Upper lobe of left lung (tissue), 4 donors: Measurements from ENCODE around the gene BPGM.

Source experiments
- EP300 ChIP-seq, 4 donors: sonication (generic); formaldehyde crosslinking; IDR thresholded peaks; one replicate each; pipeline ENCODE4 v1.5.1; 2017; ENCODE audit warnings: antibody characterized with exemption in 4 of 4, control low read depth in 2 of 4
- POLR2AphosphoS5 ChIP-seq, 2 donors: sonication (generic); formaldehyde crosslinking; IDR thresholded peaks; one replicate each; pipeline ENCODE4 v1.5.1; 2017; ENCODE audit warnings: antibody characterized with exemption in 2 of 2
- TF ChIP-seq, protein P1 (sequence below), 6 experiments: fragments of 450-650 bp in 4 of 6; fragments of 200-600 bp in 2 of 6; sonication (generic) in 2 of 6; IDR thresholded peaks; one replicate each; pipeline ENCODE4 v1.5.1; 2016 to 2019; ENCODE audit warnings: antibody characterized with exemption in 6 of 6

- TF ChIP-seq EP300 (IDR thresholded peaks at IDR 0.05) (no peak), POLR2AphosphoS5 (IDR thresholded peaks at IDR 0.05) (no peak)
- TF ChIP-seq, protein P1, sequence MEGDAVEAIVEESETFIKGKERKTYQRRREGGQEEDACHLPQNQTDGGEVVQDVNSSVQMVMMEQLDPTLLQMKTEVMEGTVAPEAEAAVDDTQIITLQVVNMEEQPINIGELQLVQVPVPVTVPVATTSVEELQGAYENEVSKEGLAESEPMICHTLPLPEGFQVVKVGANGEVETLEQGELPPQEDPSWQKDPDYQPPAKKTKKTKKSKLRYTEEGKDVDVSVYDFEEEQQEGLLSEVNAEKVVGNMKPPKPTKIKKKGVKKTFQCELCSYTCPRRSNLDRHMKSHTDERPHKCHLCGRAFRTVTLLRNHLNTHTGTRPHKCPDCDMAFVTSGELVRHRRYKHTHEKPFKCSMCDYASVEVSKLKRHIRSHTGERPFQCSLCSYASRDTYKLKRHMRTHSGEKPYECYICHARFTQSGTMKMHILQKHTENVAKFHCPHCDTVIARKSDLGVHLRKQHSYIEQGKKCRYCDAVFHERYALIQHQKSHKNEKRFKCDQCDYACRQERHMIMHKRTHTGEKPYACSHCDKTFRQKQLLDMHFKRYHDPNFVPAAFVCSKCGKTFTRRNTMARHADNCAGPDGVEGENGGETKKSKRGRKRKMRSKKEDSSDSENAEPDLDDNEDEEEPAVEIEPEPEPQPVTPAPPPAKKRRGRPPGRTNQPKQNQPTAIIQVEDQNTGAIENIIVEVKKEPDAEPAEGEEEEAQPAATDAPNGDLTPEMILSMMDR (IDR thresholded peaks at IDR 0.05) = no peak
These were observed 1.2 kb upstream of the BPGM start for GRCh38 chr7:134645478-134645877.
